Fibroblast of mammary gland (primary cell): ENCODE data around the gene CHST1.

Experiments used
- DNase-seq: peaks from one replicate; pipeline ENCODE4 v3.0.0-alpha.2; 2010; ENCODE audit warnings: low read depth
- H3K4me3 ChIP-seq: 2 replicates; pipeline ENCODE4 v1.5.1; 2011; ENCODE audit warnings: low read depth, mild to moderate bottlenecking, low read length, moderate library complexity; ENCODE audit not compliant: control insufficient read depth
- CTCF ChIP-seq: conservative IDR thresholded peaks from 2 replicates; pipeline ENCODE4 v1.5.1; 2011; ENCODE audit warnings: low read depth, low read length, inconsistent platforms; ENCODE audit not compliant: control insufficient read depth, insufficient read depth

The CHST1 gene

GRCh38 chr11:45655347-45655756, 10.1 kb downstream of the CHST1 start:
- DNase-seq = peak; percentile 71
- no peak overlapping the region for H3K4me3 ChIP-seq
- peak; percentile 94 for TF ChIP-seq CTCF

DNA sequence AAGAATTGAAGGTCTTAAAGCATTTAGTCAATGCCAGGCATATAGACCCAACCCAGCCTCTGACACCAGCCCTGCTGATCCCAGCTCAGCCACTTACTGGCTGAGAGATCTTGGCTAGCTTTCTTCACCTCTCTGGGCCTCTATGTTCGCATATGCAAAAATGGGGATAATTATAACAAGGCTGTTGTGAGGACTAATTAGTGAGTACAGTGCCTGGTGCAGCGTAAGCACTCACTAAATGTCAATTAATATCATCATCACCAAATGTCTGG, 10.5 kb downstream of the CHST1 start:
- no peak for TF ChIP-seq CTCF
- DNase-seq = no peak
- no peak overlapping the region for H3K4me3 ChIP-seq

- H3K4me3 ChIP-seq = no peak overlapping the region
- no peak for TF ChIP-seq CTCF
- no peak for DNase-seq
These were observed 11.0 kb downstream of the CHST1 start for GRCh38 chr11:45654231-45655011.

DNA sequence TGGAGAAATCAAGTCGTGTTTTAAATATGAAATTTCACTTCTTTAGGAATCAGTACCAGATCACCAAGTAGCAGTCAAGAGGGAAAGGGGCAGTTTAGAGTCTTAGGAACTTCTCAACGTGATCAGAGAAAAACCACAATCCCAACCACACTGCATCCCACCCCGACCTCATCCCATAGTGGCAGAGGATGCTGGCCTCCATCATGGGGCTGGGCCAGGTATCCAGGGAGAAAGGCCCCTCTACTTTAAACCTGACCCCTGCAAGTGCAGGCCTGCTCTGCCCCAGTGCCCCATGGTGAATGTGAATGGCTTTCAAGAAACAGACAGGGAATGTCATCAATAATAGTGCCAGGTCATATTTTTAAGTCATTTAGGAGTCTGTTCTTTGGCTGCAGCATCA, 12.1 kb downstream of the CHST1 start:
- H3K4me3 ChIP-seq = no peak overlapping the region
- TF ChIP-seq CTCF = no peak
- DNase-seq = no peak

GRCh38 chr11:45652781-45653180, 12.6 kb downstream of the CHST1 start:
- peak; percentile 82 for DNase-seq
- no peak for TF ChIP-seq CTCF
- no peak overlapping the region for H3K4me3 ChIP-seq

- H3K4me3 ChIP-seq = no peak overlapping the region
- DNase-seq = no peak
- TF ChIP-seq CTCF = no peak
These were observed 13.3 kb downstream of the CHST1 start for GRCh38 chr11:45651841-45652749.
